ENCODE results near the gene TNFAIP8L1. TPM values are rescaled to one million over a fixed set of nuclear protein-coding genes. Genes with fewer than 3 reads are reported as not detected.
"Not testable (repeated sequence)": the region's sequence is repeated elsewhere in the genome, so short reads cannot be mapped to it uniquely, and the experiment has no call there.

Gene TNFAIP8L1
- total RNA-seq, 1 donor from 2014 or later: 5.9 TPM

DNA sequence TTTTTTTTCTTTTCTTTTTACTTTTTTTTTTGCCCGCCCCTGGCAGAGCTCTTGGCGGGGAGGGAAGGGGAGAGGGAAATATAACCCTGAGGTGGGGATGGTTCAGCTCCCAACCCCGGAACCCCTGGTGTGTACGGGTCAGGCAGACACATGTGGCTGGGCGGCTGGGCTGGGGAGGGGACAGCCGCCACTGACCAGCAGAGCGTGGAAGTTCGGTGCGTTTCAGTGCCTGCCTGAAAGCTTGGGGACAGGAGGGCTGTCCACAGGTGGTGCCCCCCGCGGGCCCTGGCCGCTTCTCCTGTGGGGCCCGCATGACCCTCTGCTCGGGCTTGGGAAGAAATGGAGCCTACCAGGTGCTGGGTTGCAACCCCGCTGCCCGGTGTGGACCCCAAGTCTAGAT, 36.0 kb downstream of the TNFAIP8L1 start:
- H3K4me3 Mint-ChIP-seq (ENCODE audit: unreplicated experiment): no peak overlapping the region
- TF ChIP-seq, protein P1, sequence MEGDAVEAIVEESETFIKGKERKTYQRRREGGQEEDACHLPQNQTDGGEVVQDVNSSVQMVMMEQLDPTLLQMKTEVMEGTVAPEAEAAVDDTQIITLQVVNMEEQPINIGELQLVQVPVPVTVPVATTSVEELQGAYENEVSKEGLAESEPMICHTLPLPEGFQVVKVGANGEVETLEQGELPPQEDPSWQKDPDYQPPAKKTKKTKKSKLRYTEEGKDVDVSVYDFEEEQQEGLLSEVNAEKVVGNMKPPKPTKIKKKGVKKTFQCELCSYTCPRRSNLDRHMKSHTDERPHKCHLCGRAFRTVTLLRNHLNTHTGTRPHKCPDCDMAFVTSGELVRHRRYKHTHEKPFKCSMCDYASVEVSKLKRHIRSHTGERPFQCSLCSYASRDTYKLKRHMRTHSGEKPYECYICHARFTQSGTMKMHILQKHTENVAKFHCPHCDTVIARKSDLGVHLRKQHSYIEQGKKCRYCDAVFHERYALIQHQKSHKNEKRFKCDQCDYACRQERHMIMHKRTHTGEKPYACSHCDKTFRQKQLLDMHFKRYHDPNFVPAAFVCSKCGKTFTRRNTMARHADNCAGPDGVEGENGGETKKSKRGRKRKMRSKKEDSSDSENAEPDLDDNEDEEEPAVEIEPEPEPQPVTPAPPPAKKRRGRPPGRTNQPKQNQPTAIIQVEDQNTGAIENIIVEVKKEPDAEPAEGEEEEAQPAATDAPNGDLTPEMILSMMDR (IDR thresholded peaks at IDR 0.05): no peak
- DNase-seq (ENCODE audit: extremely low spot score, unreplicated experiment): no peak
- H3K36me3 Mint-ChIP-seq (ENCODE audit: unreplicated experiment): peaks cover 14% of the 10 kb centered on the region
- no peaks in the 10 kb centered on the region for H3K27me3 Mint-ChIP-seq (ENCODE audit: unreplicated experiment)
- H3K4me1 Mint-ChIP-seq (ENCODE audit: unreplicated experiment): no peaks in the 10 kb centered on the region
- H3K27ac Mint-ChIP-seq (ENCODE audit: unreplicated experiment): no peak overlapping the region
- H3K9me3 Mint-ChIP-seq (ENCODE audit: unreplicated experiment): no peaks in the 10 kb centered on the region

DNA sequence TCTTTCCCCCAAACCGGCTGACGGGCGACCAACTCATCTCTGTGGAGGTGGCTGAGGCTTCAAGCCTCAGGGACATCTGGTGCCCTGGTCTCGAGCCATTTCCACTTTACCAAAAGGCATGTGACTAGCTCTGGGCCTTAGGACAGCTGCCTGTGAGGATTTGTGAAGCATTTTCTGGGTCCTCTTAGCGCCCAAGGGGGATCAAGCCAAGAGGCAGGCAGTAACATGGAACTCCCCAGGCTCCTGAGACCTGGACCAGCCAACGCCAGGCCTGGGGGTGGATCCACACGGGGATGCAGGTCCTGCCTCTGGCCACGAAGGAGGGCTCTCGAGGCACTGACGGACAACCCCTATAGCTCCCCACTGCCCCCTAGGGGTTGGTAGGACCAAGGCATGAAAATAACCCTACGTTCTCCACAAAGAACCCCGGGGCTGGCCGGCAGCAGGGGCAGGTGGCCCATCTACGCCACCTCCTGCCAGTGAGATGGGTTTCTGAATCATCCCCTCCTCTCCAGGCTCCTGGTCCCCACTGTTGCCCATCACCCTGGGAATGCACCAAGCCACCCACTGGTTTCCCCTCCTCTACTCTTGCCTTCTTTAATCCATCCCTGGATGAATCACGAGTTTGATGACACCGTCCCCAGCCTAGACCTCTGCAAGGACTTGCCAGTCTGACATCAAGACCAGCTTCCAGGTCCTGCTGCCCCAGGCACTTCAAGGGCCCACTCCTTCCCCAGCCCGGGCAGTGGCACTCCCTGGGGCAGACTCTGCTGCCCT, 37.8 kb downstream of the TNFAIP8L1 start:
- Mint-ChIP-seq H3K4me3 (ENCODE audit: unreplicated experiment) (no peak overlapping the region), H3K27me3 (ENCODE audit: unreplicated experiment) (no peaks in the 10 kb centered on the region), H3K36me3 (ENCODE audit: unreplicated experiment) (peaks cover 14% of the 10 kb centered on the region), H3K9me3 (ENCODE audit: unreplicated experiment) (no peaks in the 10 kb centered on the region), H3K4me1 (ENCODE audit: unreplicated experiment) (no peaks in the 10 kb centered on the region), H3K27ac (ENCODE audit: unreplicated experiment) (peak overlapping the region; percentile 23)
- no peak for DNase-seq (ENCODE audit: extremely low spot score, unreplicated experiment)
- TF ChIP-seq, protein P1 (IDR thresholded peaks at IDR 0.05): peak; percentile 46

DNA sequence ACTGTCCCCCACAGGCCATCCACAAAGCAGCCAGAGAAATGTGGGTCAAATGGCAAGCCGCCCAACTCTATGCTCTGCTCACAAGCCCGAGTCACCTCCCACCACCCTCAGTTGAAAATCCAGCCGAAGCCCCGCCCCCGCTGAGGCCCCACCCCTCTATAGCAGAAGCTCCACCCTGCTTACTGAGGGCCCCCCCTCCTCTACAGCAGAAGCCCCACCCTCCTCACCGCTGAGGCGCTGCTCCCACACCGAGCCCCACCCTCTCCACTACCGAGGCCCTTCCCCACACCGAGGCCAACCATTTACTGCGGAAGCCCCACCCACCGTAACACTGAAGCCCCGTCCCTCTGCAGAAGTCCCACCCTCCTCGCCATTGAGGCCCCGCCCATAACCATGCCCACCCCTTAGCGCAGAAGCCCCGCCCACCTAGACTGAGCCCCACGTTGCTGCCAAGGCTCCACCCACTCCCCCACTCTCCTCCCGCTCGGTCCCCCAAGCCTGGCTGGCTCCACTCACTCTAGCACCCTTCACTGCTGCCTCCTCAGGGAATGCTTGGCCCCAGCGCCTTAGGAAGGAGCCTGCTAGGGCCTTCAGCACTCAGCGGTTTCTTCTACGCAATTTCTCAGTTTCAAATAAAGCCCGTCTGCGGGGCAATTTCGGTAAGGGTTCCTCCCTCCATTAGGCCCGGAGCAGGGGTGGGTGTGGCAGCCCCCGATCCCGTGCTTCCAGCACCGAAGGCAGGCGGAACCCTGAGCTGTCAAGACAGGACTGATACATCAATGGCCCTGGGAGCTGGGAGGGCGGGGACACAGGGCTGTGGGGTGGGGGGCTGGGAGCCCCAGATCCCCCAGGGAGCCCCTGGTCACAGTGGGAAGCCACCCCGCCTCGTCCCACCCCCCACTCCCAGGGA, 39.8 kb downstream of the TNFAIP8L1 start:
- no peak overlapping the region for H3K4me3 Mint-ChIP-seq (ENCODE audit: unreplicated experiment)
- H3K27me3 Mint-ChIP-seq (ENCODE audit: unreplicated experiment): no peaks in the 10 kb centered on the region
- DNase-seq (ENCODE audit: extremely low spot score, unreplicated experiment): no peak
- peaks cover 20% of the 10 kb centered on the region for H3K36me3 Mint-ChIP-seq (ENCODE audit: unreplicated experiment)
- H3K4me1 Mint-ChIP-seq (ENCODE audit: unreplicated experiment): no peaks in the 10 kb centered on the region
- TF ChIP-seq, protein P1 (IDR thresholded peaks at IDR 0.05): no peak
- H3K9me3 Mint-ChIP-seq (ENCODE audit: unreplicated experiment): no peaks in the 10 kb centered on the region
- H3K27ac Mint-ChIP-seq (ENCODE audit: unreplicated experiment): no peak overlapping the region

DNA sequence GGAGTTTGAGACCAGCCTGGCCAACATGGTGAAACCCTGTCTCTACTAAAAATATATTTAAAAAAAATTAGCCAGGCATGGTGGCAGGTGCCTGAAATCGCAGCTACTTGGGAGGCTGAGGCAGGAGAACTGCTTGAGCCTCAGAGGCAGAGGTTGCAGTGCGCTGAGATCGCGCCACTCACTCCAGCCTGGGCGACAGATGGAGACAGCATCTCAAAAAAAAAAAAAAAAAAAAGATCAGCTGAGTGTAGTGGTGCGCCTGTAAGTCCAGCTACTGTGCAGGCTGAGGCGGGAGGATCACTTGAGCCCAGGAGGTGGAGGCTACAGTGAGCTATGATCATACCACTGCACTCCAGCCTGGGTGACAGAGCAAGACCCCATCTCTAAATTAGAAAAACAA, 40.7 kb downstream of the TNFAIP8L1 start:
- H3K4me1 Mint-ChIP-seq (ENCODE audit: unreplicated experiment); H3K27ac Mint-ChIP-seq (ENCODE audit: unreplicated experiment); H3K9me3 Mint-ChIP-seq (ENCODE audit: unreplicated experiment); H3K27me3 Mint-ChIP-seq (ENCODE audit: unreplicated experiment); H3K4me3 Mint-ChIP-seq (ENCODE audit: unreplicated experiment); DNase-seq (ENCODE audit: extremely low spot score, unreplicated experiment): not testable (repeated sequence)
- peaks cover 20% of the 10 kb centered on the region for H3K36me3 Mint-ChIP-seq (ENCODE audit: unreplicated experiment)

DNA sequence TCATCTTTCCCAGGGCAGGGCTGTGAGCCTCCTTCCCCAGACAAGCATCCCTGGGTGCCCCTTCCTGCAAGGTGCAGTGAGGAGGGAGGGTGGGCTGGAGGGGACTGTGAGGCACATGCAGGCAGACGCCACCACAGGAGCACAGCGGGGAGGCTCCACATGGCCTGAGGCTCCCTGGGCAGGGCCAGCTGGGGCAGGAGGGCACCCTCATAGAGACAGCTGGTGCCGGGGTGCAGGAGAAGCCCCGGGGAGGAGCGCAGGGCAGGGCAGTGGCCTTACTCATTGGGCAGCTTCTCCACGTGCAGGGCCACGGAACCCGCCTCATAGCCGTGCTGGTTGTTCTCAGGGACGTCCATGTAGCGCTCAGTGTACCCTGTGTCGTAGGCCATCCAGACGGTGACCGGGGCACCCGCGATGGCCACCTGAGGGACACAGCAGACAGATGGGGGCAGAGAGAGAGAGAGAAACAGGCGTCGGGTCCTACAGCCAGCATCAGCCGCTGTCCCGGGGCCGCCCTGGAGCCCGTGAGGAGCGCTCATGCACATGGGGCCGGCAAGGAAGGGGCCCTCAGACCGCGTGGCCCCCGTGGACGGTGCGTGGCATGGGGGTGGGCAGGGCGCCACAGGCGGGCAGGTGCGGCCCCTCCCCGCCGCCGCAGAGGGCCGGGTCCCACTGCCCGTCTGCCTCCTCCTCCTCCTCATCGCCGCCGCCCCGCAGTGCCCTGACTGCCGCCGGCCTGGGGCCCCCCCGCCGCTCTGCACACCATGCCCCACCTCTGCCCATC, 43.3 kb downstream of the TNFAIP8L1 start:
- Mint-ChIP-seq H3K4me1 (ENCODE audit: unreplicated experiment) (no peaks in the 10 kb centered on the region), H3K36me3 (ENCODE audit: unreplicated experiment) (peaks cover 16% of the 10 kb centered on the region), H3K27ac (ENCODE audit: unreplicated experiment) (no peak overlapping the region), H3K27me3 (ENCODE audit: unreplicated experiment) (no peaks in the 10 kb centered on the region), H3K9me3 (ENCODE audit: unreplicated experiment) (no peaks in the 10 kb centered on the region), H3K4me3 (ENCODE audit: unreplicated experiment) (no peak overlapping the region)
- TF ChIP-seq, protein P1 (IDR thresholded peaks at IDR 0.05): no peak
- no peak for DNase-seq (ENCODE audit: extremely low spot score, unreplicated experiment)

All from osteocyte (in vitro differentiated cells).